Measurements from ENCODE around the gene SBK3. TPM values are rescaled to one million over a fixed set of nuclear protein-coding genes. Genes with fewer than 3 reads are reported as not detected.

SBK3 gene
- under 0.01 TPM in 2 replicates for total RNA-seq

DNA sequence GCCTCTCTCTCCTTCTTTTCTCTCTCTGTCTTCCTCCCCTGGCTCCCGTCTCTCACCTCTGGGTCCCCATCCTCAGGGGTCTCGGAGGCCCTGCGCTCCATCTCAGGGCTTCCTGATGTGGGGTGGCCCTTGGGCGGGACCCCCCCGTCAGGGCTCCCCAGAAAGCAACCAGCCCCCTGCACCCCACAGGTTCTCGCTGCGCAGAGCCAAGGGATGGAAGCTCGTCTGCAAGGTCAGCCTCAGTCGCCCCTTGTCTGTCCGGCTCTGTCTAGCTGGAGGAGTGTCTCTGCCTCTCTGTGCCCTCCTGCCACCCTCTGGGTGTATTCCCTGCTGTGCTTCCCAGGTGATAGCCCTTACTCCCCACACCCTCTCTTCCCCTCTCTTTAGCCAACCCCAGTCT is at the start of gene SBK3:
TSS of gene SBK3 (minus strand) at position 101 of the 400 bp plus-strand sequence. CDS start at position 101, 0 bp downstream.
- no peak for TF ChIP-seq CTCF (IDR thresholded peaks at IDR 0.05; ENCODE audit: insufficient read depth, low read depth, low read length)
- no peak for DNase-seq (ENCODE audit: low read depth)
- H3K4me3 ChIP-seq (ENCODE audit: low read depth, low read length) = no peak within 1 kb of the TSS

DNA sequence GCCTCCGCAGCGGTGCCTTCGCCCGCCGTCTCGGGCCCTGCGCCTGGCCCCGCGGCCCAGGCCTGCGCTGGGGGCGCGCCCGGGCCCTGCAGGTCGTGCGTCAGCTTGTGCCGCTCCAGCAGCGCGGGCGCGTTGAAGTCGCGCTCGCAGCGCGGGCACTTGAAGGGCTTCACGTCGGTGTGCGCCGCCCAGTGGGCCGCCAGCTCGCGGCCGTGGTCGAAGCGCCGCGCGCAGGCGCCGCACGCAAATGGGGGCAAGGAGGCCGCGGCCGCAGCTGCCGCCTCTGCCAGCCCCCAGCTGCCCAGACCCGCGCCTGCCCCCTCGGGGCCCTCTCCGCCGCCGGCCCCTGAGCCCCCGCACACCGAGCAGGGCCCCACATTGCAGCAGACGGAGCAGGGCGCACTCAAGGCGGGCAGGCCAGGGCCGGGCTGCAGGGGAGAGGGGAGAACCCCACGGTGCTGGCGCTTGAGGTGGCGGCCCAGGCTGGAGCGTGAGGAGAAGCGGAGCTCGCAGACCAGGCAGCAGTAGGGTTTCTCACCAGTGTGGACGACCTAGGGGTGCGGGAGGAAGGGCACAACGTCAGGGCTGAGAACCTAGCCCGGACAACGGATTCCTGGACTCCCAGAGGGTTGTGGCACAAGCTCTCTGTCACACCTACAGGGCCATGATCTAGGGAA is 47.9 kb upstream of the SBK3 start:
- no peak for DNase-seq (ENCODE audit: low read depth)
- no peak overlapping the region for H3K4me3 ChIP-seq (ENCODE audit: low read depth, low read length)
- TF ChIP-seq CTCF (IDR thresholded peaks at IDR 0.05; ENCODE audit: insufficient read depth, low read depth, low read length) = no peak

- H3K4me3 ChIP-seq (ENCODE audit: low read depth, low read length) = no peak overlapping the region
- TF ChIP-seq CTCF (IDR thresholded peaks at IDR 0.05; ENCODE audit: insufficient read depth, low read depth, low read length) = no peak
- no peak for DNase-seq (ENCODE audit: low read depth)
Measured at GRCh38 chr19:55592391-55593090, 47.2 kb upstream of the SBK3 start.

DNA sequence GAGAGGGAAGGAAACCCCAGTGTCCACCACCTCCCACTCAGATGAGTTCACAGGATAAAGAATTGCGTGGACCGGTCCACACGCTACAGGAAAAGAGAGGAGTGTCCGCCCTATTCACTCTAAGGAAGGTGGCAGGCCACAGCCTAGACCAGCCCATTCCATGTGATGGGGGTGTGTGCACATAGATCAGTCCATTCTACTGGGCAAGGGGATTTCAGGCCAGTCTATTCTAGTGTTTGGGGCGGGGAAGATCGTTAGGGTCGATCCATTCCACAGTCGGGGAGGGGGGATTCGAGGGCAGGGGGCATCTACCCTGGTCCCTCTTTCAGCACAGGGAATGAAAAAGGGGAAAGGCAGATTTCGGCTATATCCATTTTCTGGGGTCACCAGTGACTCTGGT is 46.2 kb upstream of the SBK3 start:
- no peak for DNase-seq (ENCODE audit: low read depth)
- no peak for TF ChIP-seq CTCF (IDR thresholded peaks at IDR 0.05; ENCODE audit: insufficient read depth, low read depth, low read length)
- H3K4me3 ChIP-seq (ENCODE audit: low read depth, low read length) = no peak overlapping the region

DNA sequence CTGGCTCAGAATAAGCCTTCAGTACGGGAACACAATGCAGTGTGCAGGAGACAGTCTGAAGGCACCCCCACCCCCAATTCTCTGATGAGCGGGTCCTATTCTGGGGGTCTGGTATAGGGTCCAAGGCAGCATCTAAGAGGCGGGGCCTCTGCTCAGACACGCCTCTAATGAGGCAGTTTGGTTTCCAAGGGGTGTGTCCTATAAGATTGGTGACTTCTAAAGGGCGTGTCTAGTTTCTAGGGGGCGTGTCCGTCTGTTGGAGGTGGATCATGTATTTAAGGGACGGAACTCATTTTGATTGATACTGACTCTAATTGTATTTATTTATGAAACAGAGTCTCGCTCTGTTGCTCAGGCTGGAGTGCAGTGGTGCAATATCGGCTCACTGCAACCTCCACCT is 45.3 kb upstream of the SBK3 start:
- H3K4me3 ChIP-seq (ENCODE audit: low read depth, low read length) = no peak overlapping the region
- no peak for TF ChIP-seq CTCF (IDR thresholded peaks at IDR 0.05; ENCODE audit: insufficient read depth, low read depth, low read length)
- DNase-seq (ENCODE audit: low read depth) = no peak

DNA sequence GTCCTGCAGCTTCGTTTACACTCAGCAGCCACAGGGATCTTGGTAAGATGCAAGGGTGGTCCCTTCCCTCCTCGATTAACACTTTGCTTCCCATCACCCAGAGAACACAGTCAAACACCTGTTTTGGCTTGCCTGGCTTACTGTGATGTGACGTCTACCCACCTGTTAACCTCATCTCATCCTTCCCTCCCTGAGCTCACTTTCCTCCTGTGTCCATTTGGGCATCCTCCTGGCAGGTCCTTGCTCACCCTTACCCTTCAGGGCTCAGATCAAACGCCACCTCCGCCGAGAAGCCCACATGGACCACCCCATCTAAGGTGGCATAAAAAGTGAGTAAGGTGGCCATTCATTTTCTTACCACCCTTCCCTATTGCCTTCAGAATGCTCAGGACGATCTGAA is 44.8 kb upstream of the SBK3 start:
- no peak overlapping the region for H3K4me3 ChIP-seq (ENCODE audit: low read depth, low read length)
- no peak for TF ChIP-seq CTCF (IDR thresholded peaks at IDR 0.05; ENCODE audit: insufficient read depth, low read depth, low read length)
- no peak for DNase-seq (ENCODE audit: low read depth)

All from fibroblast of villous mesenchyme (primary cell).